KBM-7 (cell line): ENCODE measurements around the gene SLC52A3.
"Not testable (repeated sequence)": the region's sequence is repeated elsewhere in the genome, so short reads cannot be mapped to it uniquely, and the experiment has no call there.

Experiments
- DNase-seq: peaks from one replicate; pipeline ENCODE4 v3.0.0-alpha.2; 2015
- in situ Hi-C: fragments of 300-500 bp; cut with MboI; formaldehyde crosslinking; loops from 2 replicates; pipeline ENCODE4 v1.14.3; 2020; ENCODE audit warnings: low sequenced_read_pairs, low pct_unique_long_range_greater_than_20kb, mixed read lengths

SLC52A3 gene

DNA sequence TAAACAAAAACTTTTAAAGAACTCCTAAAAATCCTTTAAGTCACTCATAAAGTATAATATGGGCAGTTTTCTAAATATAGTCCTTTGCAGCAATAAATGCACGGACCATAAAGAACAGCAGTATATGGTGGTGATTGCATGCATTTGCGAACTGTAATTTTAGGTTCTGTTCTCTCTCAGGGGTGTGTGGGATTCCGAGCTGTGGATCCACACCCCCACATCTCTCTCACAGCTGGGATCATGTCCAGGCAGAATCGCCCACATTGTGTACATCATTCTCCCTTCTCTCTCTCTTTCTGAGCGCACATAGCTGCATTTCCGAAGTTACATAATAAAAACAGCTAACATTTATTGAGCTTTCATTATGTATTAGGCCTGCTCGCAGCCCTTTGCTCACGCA is 28.6 kb downstream of the SLC52A3 start:
- no peak for DNase-seq
- in situ Hi-C loops = no loop called here

DNA sequence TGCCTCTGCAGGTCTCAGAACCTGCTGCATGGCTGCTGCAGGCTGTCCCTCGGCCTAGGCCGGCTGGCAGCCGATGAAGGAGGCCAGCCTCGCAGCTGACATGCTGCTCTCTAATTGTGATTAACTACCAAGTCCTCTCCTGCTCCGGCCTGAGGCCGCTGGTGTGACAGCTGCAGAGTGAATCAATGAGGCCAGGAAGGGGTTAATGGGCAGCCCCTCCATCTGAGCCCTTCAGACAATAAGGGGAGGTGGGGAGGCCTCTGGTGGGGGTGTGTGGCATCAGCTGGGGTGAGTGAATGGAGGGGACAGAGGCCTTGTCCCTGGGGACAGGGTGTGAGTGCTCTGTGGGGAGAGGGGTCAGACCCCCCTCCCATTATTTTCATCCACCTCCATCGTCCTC is 34.4 kb downstream of the SLC52A3 start:
- in situ Hi-C loops = no loop called here
- DNase-seq = no peak

DNA sequence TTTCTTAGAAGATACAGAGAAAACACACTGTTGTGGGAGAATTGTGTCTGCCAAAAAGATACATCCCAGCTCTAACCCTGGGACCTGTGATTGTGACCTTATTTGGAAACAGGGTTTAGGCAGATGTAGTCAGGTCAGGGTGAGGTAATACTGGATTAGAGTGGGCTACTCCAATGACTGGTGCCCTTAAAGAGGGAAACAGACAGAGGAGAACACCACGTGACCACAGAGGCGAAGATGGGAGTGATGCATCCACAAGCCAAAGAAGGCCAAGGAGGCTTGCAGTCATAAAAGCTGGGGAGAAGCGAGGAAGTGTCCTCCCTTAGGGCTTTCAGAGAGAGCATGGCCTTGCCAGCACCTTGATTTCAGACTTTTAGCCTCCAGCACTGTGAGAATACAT is 35.6 kb downstream of the SLC52A3 start:
- no peak for DNase-seq
- in situ Hi-C loops = no loop called here

DNA sequence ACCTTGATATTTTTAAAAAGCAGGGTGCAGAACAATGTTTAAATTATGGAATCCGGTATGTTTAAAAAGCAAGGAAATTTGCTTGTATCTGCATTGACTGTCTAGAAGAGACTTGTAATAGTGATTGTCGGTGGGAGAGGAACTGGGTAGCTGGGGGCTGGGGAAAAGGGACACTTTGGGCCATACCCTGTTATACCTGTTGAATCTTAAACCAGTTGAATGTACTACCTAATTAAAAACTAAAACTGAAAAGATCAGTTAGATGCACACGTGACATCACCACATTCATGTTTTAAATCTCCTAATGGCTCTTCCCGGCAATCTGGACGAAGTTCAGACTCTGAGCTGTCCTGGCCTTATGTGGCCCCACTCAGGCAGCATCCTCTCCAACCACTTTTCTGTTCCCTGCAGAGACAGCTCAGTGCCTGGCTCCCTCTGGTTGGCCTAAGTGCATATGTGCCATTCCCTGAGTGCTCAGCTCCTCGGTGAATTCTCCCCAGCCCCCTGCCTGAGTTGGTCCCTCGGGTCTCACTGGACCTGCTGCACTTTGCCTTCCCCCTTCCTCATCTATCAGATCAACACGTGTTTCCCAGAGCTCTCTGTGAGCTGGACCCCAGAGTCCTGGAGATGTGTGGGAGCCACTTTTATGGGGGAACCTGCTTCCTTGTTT is 36.3 kb downstream of the SLC52A3 start:
- in situ Hi-C loops = no loop called here
- DNase-seq = no peak

DNA sequence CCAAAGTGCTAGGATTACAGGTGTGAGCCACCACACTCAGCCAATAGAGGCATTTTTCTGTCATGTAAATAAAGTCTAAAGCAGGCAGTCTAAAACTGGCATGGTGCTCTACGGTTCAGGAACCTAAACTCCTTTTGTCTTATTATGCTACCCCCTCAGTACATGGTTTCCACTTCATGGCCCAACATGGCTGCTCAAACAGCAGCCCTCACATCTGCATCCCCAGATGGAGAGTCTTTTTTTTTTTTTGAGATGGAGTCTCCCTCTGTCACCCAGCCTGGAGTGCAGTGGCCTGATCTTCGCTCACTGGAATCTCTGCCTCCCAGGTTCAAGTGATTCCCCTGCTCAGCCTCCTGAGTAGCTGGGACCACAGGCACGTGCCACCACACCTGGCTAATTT is 38.3 kb downstream of the SLC52A3 start:
- in situ Hi-C loops = no loop called here
- no peak for DNase-seq

DNA sequence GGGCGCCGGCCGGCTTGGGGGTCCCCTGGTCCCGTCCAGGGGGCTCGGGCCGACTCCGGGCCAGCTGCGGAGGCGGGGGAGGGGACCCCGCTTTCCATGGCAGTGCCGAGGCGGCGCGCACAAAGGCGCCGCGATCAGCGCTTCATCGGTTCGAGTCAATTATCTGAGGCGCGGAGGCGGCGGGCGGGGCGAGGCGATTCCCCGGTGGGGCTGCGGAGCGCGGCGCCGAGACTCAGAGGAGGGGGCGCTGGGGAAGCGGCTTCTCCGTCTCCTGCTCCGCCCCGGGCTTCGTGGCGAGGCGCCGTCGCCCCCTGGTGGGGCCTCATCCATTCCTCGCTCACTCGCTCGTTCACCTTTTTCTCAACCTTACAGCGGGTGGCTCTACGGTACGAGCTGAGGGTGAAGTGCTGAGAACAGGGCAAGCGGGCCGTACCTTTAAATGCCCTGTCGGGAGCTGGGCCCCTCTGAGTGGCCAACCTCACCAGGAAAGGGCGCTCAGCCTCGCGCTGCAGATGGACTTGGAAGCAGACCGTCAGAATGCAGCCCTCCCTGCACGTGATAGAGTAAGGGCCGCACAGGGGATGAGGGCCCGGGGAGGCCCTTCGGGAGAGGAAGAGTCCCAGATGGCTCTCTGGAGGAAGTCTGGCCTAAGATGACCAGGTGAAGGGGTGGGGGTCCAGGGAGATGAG is 39.9 kb downstream of the SLC52A3 start:
- in situ Hi-C loops = no loop called here
- peak; percentile 79 for DNase-seq

DNA sequence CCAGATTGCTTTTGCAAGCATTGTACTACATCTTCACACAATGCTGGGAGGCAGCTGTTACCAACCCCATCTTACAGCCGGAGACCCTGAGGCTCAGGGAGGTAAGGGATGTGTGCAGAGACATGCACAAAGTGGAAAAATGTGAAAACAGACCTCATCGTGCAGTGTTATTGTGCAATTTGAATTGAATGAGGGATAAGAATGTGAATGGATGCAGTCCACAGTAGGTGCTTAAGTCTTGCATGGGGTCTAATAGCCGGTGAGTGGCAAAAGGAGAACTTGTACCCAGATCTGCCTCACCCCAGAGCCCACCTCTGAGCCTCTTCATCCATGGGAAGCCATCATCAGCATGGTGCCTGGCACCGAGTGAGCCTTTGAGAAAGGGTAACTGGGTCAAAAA is 42.1 kb downstream of the SLC52A3 start:
- DNase-seq = no peak
- in situ Hi-C loops = no loop called here

DNA sequence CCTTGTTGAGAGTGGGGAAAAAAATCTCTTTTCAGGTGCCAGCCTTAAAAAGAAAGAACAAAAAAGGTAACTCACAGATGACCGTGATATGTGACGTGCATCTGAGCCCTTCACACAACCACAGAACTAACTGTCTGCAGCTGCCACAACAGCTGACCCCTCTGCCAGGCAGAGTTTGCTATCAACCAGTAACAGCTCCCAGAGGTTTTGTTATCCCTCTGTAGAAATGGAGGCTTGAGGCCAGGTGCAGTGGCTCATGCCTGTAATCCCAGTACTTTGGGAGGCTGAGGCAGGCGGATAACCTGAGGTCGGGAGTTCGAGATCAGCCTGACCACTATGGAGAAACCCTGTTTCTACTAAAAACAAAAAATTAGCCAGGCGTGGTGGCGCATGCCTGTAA is 42.8 kb downstream of the SLC52A3 start:
- in situ Hi-C loops = no loop called here
- no peak for DNase-seq

DNA sequence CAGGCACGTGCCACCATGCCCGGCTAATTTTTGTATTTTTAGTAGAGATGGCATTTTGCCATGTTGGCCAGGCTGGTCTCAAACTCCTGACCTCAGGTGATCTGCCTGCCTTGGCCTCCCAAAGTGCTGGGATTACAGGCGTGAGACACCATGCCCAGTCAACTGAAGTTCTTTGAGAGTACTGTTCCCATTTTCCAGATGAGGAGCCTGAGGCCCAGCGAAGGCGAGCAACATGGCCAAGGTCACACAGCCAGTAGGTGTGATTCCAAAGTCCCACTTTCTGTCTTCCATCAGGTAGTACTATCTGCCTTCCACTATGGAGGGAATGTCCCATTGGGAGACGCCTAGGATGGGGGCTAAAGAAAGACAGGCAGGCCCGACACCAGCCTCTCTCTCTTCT is 43.5 kb downstream of the SLC52A3 start:
- in situ Hi-C loops, DNase-seq: not testable (repeated sequence)

DNA sequence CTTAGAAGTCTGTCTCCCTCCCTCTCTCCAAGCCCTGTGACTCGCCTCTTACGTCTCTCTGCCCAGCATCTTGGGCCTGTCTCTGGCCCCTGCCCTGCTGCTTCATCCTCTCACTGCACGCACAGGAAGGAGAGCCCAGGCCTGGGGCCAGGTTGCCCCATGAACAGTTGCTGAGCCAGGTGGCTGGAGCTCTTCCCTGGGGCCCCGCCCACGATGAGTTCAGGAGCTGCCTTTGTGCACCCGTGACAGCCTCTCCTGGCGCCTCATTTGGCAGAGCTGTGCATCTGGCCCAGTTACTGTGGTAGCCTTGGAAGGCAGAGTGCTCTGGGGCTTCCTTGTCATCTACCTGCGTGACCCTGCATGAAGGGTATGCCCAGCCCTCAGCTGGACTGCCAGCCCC is 44.5 kb downstream of the SLC52A3 start:
- in situ Hi-C loops = no loop called here
- no peak for DNase-seq

DNA sequence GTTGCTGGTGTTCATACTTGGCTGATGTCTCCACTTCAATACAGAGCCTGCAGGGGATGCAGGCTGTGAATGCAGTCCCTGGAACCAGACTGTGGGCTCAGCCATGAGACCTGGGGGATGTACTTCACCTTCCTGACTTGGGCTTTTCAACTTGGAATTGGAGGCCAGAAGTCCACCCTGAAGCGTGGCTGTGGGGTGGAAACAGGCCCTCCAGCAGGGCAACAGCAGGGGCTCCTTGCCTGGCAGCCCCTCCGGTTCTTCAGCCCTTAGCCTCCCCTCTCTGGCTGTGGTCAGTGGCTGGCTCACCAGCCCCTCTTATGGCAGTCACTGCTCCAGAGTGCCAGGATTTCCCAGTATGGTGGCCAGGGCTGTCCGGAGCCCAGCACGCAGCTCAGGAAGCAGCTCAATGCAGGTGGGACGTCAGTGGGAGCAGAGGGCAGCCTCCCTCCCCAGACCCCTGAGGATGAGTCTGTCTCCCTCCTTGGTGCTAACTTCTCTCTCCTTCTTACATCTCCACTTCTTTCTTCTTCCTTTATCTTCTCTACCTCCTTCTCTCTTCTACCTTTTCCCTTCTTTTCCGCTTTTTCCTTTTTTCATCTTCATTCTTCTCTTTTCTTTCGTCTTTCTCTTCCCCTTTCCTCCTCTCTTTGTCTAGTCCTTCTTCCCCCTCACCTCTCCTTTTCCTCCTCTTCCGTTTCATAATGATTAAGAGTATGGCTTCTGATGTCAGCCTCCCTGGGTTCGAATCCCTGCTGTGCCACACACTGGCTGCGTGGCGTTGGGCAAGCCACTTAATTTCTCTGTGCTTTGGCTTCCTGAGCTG is 45.3 kb downstream of the SLC52A3 start:
- in situ Hi-C loops = no loop called here
- no peak for DNase-seq

DNA sequence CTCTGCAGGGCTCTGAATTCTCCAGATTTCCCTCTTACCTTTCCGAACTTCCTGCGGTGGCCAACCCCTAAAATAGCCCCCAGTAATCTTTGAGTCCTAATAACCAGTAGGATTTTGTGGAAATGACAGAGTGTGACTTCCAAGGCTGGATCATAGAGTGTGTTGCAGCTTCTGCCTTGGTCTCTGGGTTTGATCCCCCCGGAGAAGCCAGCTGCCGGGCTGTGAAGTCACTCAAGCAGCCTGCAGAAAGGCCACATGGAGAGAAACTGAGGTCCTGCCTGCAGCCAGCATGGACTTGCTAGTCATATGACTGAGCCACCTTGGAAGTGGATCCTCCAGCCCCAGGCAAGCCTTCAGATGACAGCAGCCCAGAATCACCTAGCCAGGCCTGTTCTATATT is 46.4 kb downstream of the SLC52A3 start:
- no peak for DNase-seq
- in situ Hi-C loops = no loop called here

DNA sequence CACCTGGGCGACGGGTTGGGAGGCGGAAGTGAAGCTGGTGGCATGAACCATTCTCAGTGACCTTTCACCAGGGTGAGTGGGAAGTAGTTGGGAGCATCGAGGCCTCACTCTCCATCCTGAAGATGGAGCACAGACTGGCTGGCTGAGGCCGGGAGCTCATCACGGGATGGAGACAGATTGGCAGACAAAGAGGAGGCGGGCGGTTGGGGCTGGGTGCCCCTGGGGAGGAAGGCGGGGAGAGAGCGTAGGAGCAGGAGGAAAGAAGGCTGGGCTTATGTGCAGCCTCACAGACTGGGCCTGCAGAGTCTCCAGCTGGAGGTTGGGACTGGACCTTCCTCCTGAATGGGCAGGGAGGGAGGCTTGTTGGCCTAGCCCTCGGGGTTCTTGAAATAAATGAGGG is 48.5 kb downstream of the SLC52A3 start:
- DNase-seq = no peak
- in situ Hi-C loops = no loop called here

DNA sequence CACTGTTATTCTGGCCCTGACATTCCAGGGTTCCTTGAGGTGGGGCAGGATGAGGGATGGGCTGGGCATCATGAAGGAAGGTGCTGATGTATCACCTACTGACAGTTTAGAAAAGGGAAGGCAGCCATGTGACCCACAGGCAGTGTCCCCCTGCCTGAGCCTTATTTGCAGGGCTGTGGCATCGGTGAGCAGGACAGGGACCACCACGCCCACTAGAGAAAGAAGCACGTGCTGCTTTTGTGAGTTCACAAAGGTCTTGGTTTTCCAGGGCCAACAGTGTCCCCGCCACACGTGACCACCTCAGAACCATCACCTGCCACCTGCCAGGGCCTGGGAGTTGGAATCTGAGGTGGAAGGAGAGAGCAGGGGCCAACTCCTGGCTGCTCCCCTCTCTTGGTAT is 49.2 kb downstream of the SLC52A3 start:
- in situ Hi-C loops = no loop called here
- no peak for DNase-seq

DNA sequence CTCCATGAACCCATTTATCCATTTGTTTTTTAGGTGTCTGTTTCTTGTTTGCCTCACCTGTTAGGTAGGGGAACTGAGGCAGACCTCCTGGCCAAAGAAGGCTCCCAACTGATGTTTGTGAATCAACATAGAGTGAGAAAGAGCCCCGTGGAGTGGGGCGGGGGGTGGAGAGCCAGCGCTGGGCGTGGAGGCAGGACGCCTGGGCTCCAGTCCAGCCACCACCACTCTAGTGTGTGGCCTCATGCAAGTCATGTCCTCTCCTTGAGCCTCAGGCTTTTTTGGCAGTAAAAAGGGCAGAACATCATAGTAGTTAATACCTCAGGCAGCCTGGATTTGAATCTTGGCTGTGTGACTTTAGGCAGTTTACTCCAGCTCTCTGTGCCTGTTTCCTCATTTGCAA is 50.5 kb downstream of the SLC52A3 start:
- in situ Hi-C loops = no loop called here
- no peak for DNase-seq

DNA sequence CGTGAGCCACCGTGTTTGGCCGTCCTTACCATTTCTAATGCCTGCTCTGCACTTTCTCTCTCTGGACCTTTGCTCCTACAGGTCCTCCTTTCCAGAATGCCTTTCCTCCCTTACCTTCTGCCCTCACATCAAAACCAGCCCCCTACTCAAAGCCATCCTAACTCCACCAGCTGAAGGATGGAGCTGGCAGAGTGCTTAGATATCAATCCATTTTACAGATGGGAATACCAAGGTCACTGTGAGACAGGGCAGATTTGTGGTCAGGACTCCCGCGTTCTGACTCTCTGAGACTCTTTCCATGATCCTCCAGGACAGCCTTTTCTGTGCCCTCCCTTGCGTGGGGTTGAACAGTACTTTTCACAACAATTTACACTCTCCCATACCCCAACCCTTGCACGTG is 51.0 kb downstream of the SLC52A3 start:
- in situ Hi-C loops = no loop called here
- no peak for DNase-seq

DNA sequence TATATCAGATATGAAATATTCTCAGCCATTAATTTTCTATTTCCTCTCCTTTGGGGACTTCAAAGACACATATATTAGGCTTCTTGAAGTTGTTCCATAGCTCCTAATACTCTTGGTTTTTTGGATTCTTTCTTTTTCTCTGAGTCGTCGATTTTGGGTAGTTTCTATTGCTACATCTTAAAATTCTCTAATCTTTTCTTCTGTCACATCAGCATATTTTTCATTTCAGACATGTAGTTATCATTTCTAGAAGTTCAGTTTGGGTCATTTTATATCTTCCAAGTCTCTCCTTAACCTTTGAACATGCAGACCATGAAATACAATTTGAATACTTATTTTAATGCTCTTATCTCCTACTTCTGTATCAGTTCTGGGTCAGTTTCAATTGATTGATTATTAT is 53.8 kb downstream of the SLC52A3 start:
- in situ Hi-C loops = no loop called here
- DNase-seq = no peak

DNA sequence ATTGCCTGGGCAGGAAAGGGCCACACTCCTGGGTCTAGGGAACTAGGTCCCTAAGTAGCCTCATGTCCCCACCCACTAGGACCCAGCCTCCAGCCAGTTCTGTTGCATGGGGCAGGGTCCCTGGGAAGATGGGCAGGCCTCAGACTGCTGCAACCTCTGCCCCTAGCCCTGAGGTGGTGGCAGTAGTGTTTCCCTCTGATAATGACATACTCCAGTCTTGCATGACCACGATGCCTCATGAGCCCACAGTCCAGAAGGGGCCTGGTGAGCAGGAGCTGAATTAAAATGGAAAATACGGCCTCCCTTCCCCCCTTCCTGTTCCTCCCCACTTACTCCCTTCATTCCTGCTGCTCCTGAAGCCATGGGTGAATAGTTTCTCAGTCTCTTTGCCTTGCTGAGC is 56.7 kb downstream of the SLC52A3 start:
- in situ Hi-C loops = no loop called here
- no peak for DNase-seq

DNA sequence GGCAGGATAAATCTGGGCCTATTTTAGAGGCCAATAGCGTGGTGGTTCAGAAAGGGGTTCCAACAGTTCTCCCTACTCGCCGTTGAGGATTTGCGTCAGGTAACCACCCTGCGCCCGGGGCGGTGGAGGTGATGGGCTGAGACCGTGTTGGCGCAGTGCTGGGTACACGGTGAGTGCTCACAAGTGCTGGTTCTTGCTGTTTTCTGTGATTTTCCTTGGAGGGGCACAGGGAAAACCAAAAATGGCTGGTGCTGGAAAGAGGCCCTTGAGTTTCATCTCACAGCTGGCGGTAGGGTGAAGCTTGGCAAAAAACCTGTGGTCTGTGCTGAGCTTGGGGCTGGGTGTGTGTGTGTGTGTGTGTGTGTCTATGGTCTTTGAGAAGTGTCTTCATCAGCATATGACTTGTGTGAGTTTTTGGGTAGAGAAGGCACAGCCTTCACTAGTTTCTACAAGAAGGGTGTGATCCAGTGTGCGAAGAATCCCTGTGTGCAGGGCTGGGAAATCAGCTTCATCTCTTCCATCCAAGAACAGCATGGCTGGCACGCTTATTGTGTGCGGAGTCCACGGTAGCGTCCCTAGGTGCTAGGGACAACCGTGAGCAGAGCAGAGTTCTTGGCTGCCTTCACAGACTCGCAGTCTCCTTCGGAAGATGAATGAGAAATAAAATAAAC is 57.4 kb downstream of the SLC52A3 start:
- no peak for DNase-seq
- in situ Hi-C loops = no loop called here
